ENCODE data around the gene BRD9. TPM values are rescaled to one million over a fixed set of nuclear protein-coding genes. Genes with fewer than 3 reads are reported as not detected.
"Not testable (repeated sequence)": the region's sequence is repeated elsewhere in the genome, so short reads cannot be mapped to it uniquely, and the experiment has no call there.

Gene BRD9
- total RNA-seq, 4 donors from 2014 or later: 29.6 to 91.3 (median 37.9) TPM

GRCh38 chr5:856531-857425, 35.8 kb downstream of the BRD9 start:
- no peak overlapping the region for H3K27ac ChIP-seq
- no peak for TF ChIP-seq POLR2A (IDR thresholded peaks at IDR 0.05)
- no peak for TF ChIP-seq EP300 (IDR thresholded peaks at IDR 0.05; ENCODE audit: low read depth)
- TF ChIP-seq CTCF (IDR thresholded peaks at IDR 0.05): no peak
- no peak for TF ChIP-seq POLR2AphosphoS5 (IDR thresholded peaks at IDR 0.05)
- H3K36me3 ChIP-seq: no peaks in the 10 kb centered on the region
- 78% methylated on average over 7 to 16 of the region's 16 CpGs for WGBS, 2 donors (ENCODE audit: low coverage in 1 of 2)
- H3K4me3 ChIP-seq: no peak overlapping the region
- DNase-seq: no peak
- in situ Hi-C loops (cut with MboI; ENCODE audit: low pct_ligation_motif_present in 1 of 4, low pct_unique_long_range_greater_than_20kb in 1 of 4, low sequenced_read_pairs in 3 of 4) (no loop called here), intact Hi-C loops (cut with DNase I; ENCODE audit: low total_unique reads) (no loop called here)
- no peaks in the 10 kb centered on the region for H3K4me1 ChIP-seq
- peaks cover 8% of the 10 kb centered on the region for H3K27me3 ChIP-seq
- no peaks in the 10 kb centered on the region for H3K9me3 ChIP-seq

DNA sequence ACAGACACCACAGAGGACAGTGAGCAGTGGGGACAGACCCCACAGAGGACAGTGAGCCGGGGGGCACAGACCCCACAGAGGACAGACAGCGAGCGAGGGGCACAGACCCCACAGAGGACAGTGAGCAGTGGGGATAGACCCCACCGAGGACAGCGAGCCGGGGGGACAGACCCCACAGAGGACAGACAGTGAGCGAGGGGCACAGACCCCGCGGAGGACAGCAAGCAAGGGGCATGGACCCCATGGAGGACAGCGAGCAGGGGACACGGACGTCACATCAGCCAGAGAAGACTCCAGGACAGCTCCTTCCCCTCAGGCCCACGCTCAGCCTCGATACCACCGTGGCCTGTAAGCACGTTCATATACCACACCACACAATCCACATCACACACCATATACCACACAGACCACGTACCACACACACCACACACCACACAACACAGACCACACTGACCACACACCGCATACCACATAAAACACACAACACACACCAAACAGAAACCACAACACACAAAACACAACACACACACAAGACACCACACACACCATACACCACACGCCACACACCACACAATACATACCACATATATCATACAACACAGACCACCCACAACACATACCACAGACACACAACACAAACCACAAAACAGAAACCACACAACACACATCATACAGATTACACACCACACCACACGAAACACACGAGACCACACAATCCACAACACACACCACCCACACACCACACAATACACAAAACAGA, 36.6 kb downstream of the BRD9 start:
- Histone ChIP-seq H3K4me1 (no peaks in the 10 kb centered on the region), H3K36me3 (no peaks in the 10 kb centered on the region), H3K27me3 (peaks cover 15% of the 10 kb centered on the region), H3K4me3 (no peak overlapping the region), H3K9me3 (no peaks in the 10 kb centered on the region), H3K27ac (no peak overlapping the region)
- TF ChIP-seq POLR2AphosphoS5 (IDR thresholded peaks at IDR 0.05) (no peak), CTCF (IDR thresholded peaks at IDR 0.05) (no peak), POLR2A (IDR thresholded peaks at IDR 0.05) (no peak), EP300 (IDR thresholded peaks at IDR 0.05; ENCODE audit: low read depth) (no peak)
- 68 to 96% methylated on average over 3 to 14 of the region's 21 CpGs for WGBS, 2 donors (ENCODE audit: low coverage in 1 of 2)
- DNase-seq: no peak
- intact Hi-C loops (cut with DNase I; ENCODE audit: low total_unique reads): no loop called here
- in situ Hi-C loops (cut with MboI; ENCODE audit: low pct_ligation_motif_present in 1 of 4, low pct_unique_long_range_greater_than_20kb in 1 of 4, low sequenced_read_pairs in 3 of 4): no loop called here

- Histone ChIP-seq H3K27ac (no peak overlapping the region), H3K4me3 (no peak overlapping the region), H3K4me1 (peaks cover 0 to 3% (median 2%) of the 10 kb centered on the region in 4 donors), H3K36me3 (no peaks in the 10 kb centered on the region), H3K27me3 (peaks cover 23% of the 10 kb centered on the region), H3K9me3 (no peaks in the 10 kb centered on the region)
- in situ Hi-C loops (cut with MboI; ENCODE audit: low pct_ligation_motif_present in 1 of 4, low pct_unique_long_range_greater_than_20kb in 1 of 4, low sequenced_read_pairs in 3 of 4) (no loop called here), intact Hi-C loops (cut with DNase I; ENCODE audit: low total_unique reads) (no loop called here)
- TF ChIP-seq POLR2A (IDR thresholded peaks at IDR 0.05): no peak
- no peak for TF ChIP-seq POLR2AphosphoS5 (IDR thresholded peaks at IDR 0.05)
- TF ChIP-seq EP300 (IDR thresholded peaks at IDR 0.05; ENCODE audit: low read depth): no peak
- no peak for TF ChIP-seq CTCF (IDR thresholded peaks at IDR 0.05)
- no peak for DNase-seq
- 88% methylated on average over 32 of the region's 32 CpGs; no CpG with 5 or more reads in 1 of the 2 donors for WGBS, 2 donors (ENCODE audit: low coverage in 1 of 2)
These were observed 37.4 kb downstream of the BRD9 start for GRCh38 chr5:854966-855743.

- 70 to 100% methylated on average over 2 to 13 of the region's 13 CpGs for WGBS, 2 donors (ENCODE audit: low coverage in 1 of 2)
- Histone ChIP-seq H3K36me3 (no peaks in the 10 kb centered on the region), H3K4me1 (peaks cover 0 to 8% (median 2%) of the 10 kb centered on the region in 4 donors), H3K27me3 (peaks cover 31% of the 10 kb centered on the region), H3K9me3 (no peaks in the 10 kb centered on the region), H3K27ac (no peak overlapping the region), H3K4me3 (no peak overlapping the region)
- intact Hi-C loops (cut with DNase I; ENCODE audit: low total_unique reads) (no loop called here), in situ Hi-C loops (cut with MboI; ENCODE audit: low pct_ligation_motif_present in 1 of 4, low pct_unique_long_range_greater_than_20kb in 1 of 4, low sequenced_read_pairs in 3 of 4) (no loop called here)
- DNase-seq: no peak
- TF ChIP-seq EP300 (IDR thresholded peaks at IDR 0.05; ENCODE audit: low read depth) (no peak), CTCF (IDR thresholded peaks at IDR 0.05) (no peak), POLR2AphosphoS5 (IDR thresholded peaks at IDR 0.05) (no peak), POLR2A (IDR thresholded peaks at IDR 0.05) (no peak)
These were observed 38.4 kb downstream of the BRD9 start for GRCh38 chr5:854217-854616.

GRCh38 chr5:853416-854090, 39.0 kb downstream of the BRD9 start:
- whole genome bisulfite sequencing, 2 donors (ENCODE audit: low coverage in 1 of 2): 80% methylated on average over 9 to 18 of the region's 18 CpGs
- DNase-seq; in situ Hi-C loops (cut with MboI; ENCODE audit: low pct_ligation_motif_present in 1 of 4, low pct_unique_long_range_greater_than_20kb in 1 of 4, low sequenced_read_pairs in 3 of 4): not testable (repeated sequence)

More at GRCh38 chr5:853416-854090, 39.0 kb downstream of the BRD9 start:
- H3K36me3 ChIP-seq; H3K27ac ChIP-seq; H3K4me3 ChIP-seq; intact Hi-C loops (cut with DNase I; ENCODE audit: low total_unique reads); H3K9me3 ChIP-seq; H3K4me1 ChIP-seq: not testable (repeated sequence)
- peaks cover 31% of the 10 kb centered on the region for H3K27me3 ChIP-seq

All from transverse colon (tissue), 4 donors.